Vagina (tissue), 2 donors: ENCODE measurements around the gene PRXL2A.

Experiments
- POLR2AphosphoS5 ChIP-seq, 2 donors: sonication (generic); formaldehyde crosslinking; IDR thresholded peaks; one replicate each; pipeline ENCODE4 v1.9.0; 2017; ENCODE audit warnings: antibody characterized with exemption in 2 of 2, mild to moderate bottlenecking in 2 of 2, low read depth in 1 of 2; ENCODE audit not compliant: insufficient read depth in 1 of 2
- TF ChIP-seq, protein P1 (sequence below), 3 experiments: fragments of 450-650 bp in 2 of 3; fragments of 200-600 bp in 1 of 3; sonication (generic) in 1 of 3; IDR thresholded peaks; one replicate each; pipeline ENCODE4 v1.5.1; 2017 to 2019; ENCODE audit warnings: antibody characterized with exemption in 3 of 3, mild to moderate bottlenecking in 2 of 3, moderate library complexity in 2 of 3

DNA sequence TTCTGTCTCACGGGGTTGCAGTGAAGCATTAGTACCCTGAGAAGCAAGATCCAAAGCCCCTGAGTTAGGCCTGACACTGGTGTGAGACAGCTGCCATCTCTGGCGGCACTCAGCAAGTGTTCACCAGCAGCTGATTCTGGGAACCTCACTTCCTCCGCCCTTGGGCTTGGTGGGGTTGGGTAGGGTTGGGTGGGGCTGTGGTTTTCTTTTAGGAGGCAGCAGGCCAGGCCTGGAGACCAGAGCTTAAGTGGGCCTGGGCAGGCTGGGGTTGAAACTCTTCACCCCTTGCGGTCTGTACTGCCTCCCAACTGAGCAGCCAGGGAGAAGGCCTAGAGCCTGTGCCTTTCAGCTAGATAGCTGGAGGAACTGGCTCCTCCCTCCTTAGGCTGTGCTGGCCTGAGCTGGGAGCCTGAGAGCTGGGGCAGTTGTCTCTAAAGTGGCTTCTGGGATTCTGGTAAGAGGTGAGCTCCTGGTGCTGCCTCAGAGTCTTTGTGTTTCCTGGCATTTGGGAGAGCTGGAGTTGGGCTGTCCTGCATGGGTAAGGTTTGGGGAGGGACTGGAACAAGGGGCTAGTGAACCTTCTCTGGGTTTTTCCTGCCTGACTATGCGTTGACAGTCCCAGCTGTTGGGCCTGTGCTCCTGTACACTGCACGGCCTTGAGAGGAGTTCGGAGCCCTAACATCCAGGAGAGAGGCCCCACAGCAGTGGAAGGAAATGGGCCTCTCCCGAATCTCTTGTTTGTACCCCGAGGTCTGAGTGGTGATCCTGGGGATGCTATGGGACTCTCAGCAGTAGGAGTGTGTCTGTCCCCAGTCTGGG is 50.9 kb downstream of the PRXL2A start:
- TF ChIP-seq, protein P1, sequence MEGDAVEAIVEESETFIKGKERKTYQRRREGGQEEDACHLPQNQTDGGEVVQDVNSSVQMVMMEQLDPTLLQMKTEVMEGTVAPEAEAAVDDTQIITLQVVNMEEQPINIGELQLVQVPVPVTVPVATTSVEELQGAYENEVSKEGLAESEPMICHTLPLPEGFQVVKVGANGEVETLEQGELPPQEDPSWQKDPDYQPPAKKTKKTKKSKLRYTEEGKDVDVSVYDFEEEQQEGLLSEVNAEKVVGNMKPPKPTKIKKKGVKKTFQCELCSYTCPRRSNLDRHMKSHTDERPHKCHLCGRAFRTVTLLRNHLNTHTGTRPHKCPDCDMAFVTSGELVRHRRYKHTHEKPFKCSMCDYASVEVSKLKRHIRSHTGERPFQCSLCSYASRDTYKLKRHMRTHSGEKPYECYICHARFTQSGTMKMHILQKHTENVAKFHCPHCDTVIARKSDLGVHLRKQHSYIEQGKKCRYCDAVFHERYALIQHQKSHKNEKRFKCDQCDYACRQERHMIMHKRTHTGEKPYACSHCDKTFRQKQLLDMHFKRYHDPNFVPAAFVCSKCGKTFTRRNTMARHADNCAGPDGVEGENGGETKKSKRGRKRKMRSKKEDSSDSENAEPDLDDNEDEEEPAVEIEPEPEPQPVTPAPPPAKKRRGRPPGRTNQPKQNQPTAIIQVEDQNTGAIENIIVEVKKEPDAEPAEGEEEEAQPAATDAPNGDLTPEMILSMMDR (IDR thresholded peaks at IDR 0.05): no peak
- peak in 1 of 2 donors; percentile 66 for TF ChIP-seq POLR2AphosphoS5 (IDR thresholded peaks at IDR 0.05; ENCODE audit: insufficient read depth in 1 of 2, low read depth in 1 of 2)
